Activated CD4-positive, alpha-beta T cell treated with anti-CD3 and anti-CD28 coated beads for 36 hours (primary cell): Measurements from ENCODE around the gene PSAP. TPM values are rescaled to one million over a fixed set of nuclear protein-coding genes. Genes with fewer than 3 reads are reported as not detected.
A peak's percentile ranks its signal among the peaks of the same experiment; 100 is the strongest.

Experiments
- ATAC-seq: fragments of 200-7000 bp; cut with Tn5 transposase; one replicate; pipeline ENCODE4 v1.10.0; 2021; ENCODE audit warnings: mild to moderate bottlenecking, moderate library complexity
- CTCF ChIA-PET: fragments of 350-600 bp; sonication (Branson Sonifier 250); formaldehyde crosslinking; loops from one replicate; lab custom pipeline; 2021; ENCODE audit warnings: antibody characterized with exemption; lab: Charles Lee
- POLR2A ChIA-PET: fragments of 350-600 bp; sonication (Branson Sonifier 250); formaldehyde crosslinking; loops from one replicate; lab custom pipeline; 2021; ENCODE audit warnings: antibody characterized with exemption, inconsistent platforms; lab: Charles Lee
- DNase-seq: peaks from one replicate; pipeline ENCODE4 v3.0.0-alpha.2; 2020
- H3K27ac Mint-ChIP-seq: one replicate; pipeline ENCODE4 v1.8.0; 2021; ENCODE audit warnings: mixed read lengths
- H3K27me3 Mint-ChIP-seq: one replicate; pipeline ENCODE4 v1.8.0; 2021; ENCODE audit warnings: mixed read lengths
- H3K36me3 Mint-ChIP-seq: one replicate; pipeline ENCODE4 v1.8.0; 2021; ENCODE audit warnings: low read depth, mixed read lengths
- H3K4me1 Mint-ChIP-seq: one replicate; pipeline ENCODE4 v1.8.0; 2021; ENCODE audit warnings: mixed read lengths
- H3K4me3 Mint-ChIP-seq: one replicate; pipeline ENCODE4 v1.8.0; 2021; ENCODE audit warnings: mild to moderate bottlenecking, moderate library complexity, mixed read lengths
- H3K9me3 Mint-ChIP-seq: one replicate; pipeline ENCODE4 v1.8.0; 2021; ENCODE audit warnings: low read depth, mixed read lengths
- intact Hi-C, 2 experiments: fragments of 100-400 bp; cut with DNase I in 1 of 2; cut with micrococcal nuclease in 1 of 2; formaldehyde crosslinking; loops; one replicate each; pipeline versions ENCODE4 v1.14.2 to v1.15.1; 2022 to 2024; cut with DNase I, micrococcal nuclease
- total RNA-seq, 2 experiments: library from RNA; stranded (reverse); gene quantifications; one replicate each; pipeline ENCODE4 v1.2.3, GENCODE V29; 2021

The PSAP gene
- total RNA-seq, 2 experiments from 2014 or later: 100 to 109 TPM

- DNase-seq (no peak), ATAC-seq (no peak)
- Mint-ChIP-seq H3K9me3 (no peaks in the 10 kb centered on the region), H3K4me1 (peaks cover 2% of the 10 kb centered on the region), H3K4me3 (no peak overlapping the region), H3K36me3 (peaks cover 18% of the 10 kb centered on the region), H3K27ac (no peak overlapping the region), H3K27me3 (no peaks in the 10 kb centered on the region)
- intact Hi-C loops: loop anchor here in 1 of 2 experiments (5.0 kb wide), 1 partner anchor 498 kb away; the partner anchor contains the start of gene SLC29A3
- ChIA-PET POLR2A (interaction anchor here (0.6 kb wide), 1 partner anchor 11 kb away, joined by 11 read pairs; no protein-coding TSS in a partner anchor), CTCF (interaction anchor here (0.6 to 2.4 kb wide), 6 partner anchors 11 to 351 kb away, joined by 3 to 7 read pairs (median 5); no protein-coding TSS in a partner anchor)
Measured at GRCh38 chr10:71815515-71816130, 35.4 kb downstream of the PSAP start.

GRCh38 chr10:71814922-71815411, 36.1 kb downstream of the PSAP start:
- DNase-seq (no peak), ATAC-seq (no peak)
- ChIA-PET POLR2A (interaction anchor here (0.6 kb wide), 1 partner anchor 12 kb away, joined by 11 read pairs; no protein-coding TSS in a partner anchor), CTCF (interaction anchor here (0.6 to 2.4 kb wide), 5 partner anchors 20 to 350 kb away, joined by 3 to 7 read pairs (median 5); no protein-coding TSS in a partner anchor)
- no peak overlapping the region for H3K27ac Mint-ChIP-seq
- H3K36me3 Mint-ChIP-seq: peaks cover 14% of the 10 kb centered on the region
- intact Hi-C loops: loop anchor here (5.0 kb wide), 5 partner anchors 103 to 498 kb away; partner anchors contain the start of genes CDH23 (in 1 of the 2) and SLC29A3 (in 1 of the 2)
- no peaks in the 10 kb centered on the region for H3K9me3 Mint-ChIP-seq
- no peaks in the 10 kb centered on the region for H3K27me3 Mint-ChIP-seq
- H3K4me1 Mint-ChIP-seq: peaks cover 2% of the 10 kb centered on the region
- H3K4me3 Mint-ChIP-seq: no peak overlapping the region

- POLR2A ChIA-PET: no interaction called here
- DNase-seq (no peak), ATAC-seq (no peak)
- H3K9me3 Mint-ChIP-seq: no peaks in the 10 kb centered on the region
- peaks cover 3% of the 10 kb centered on the region for H3K36me3 Mint-ChIP-seq
- intact Hi-C loops: loop anchor here (1.0 to 5.0 kb wide), 11 partner anchors 101 to 499 kb away; partner anchors contain the start of genes CDH23 (in 2 of the 2) and SLC29A3 (in 1 of the 2)
- H3K27me3 Mint-ChIP-seq: no peaks in the 10 kb centered on the region
- no peak overlapping the region for H3K4me3 Mint-ChIP-seq
- no peak overlapping the region for H3K27ac Mint-ChIP-seq
- CTCF ChIA-PET: interaction anchor here (0.6 to 2.6 kb wide), 12 partner anchors 10 to 204 kb away, joined by 3 to 9 read pairs (median 3); no protein-coding TSS in a partner anchor
- H3K4me1 Mint-ChIP-seq: peaks cover 2% of the 10 kb centered on the region
Measured at GRCh38 chr10:71812913-71813590, 38.0 kb downstream of the PSAP start.

GRCh38 chr10:71812016-71812912, 38.8 kb downstream of the PSAP start:
- peaks cover 3% of the 10 kb centered on the region for H3K36me3 Mint-ChIP-seq
- H3K27me3 Mint-ChIP-seq: no peaks in the 10 kb centered on the region
- peaks cover 2% of the 10 kb centered on the region for H3K4me1 Mint-ChIP-seq
- ChIA-PET POLR2A (no interaction called here), CTCF (interaction anchor here (0.6 to 2.6 kb wide), 15 partner anchors 10 to 417 kb away, joined by 3 to 9 read pairs (median 3); no protein-coding TSS in a partner anchor)
- no peak overlapping the region for H3K27ac Mint-ChIP-seq
- H3K9me3 Mint-ChIP-seq: no peaks in the 10 kb centered on the region
- intact Hi-C loops: loop anchor here (1.0 to 5.0 kb wide), 11 partner anchors 100 to 498 kb away; partner anchors contain the start of genes CDH23 (in 2 of the 2) and SLC29A3 (in 1 of the 2)
- ATAC-seq (peak; percentile 98), DNase-seq (peak; percentile 88)
- no peak overlapping the region for H3K4me3 Mint-ChIP-seq

- ChIA-PET CTCF (interaction anchor here (0.6 to 2.6 kb wide), 16 partner anchors 11 to 420 kb away, joined by 3 to 9 read pairs (median 3); no protein-coding TSS in a partner anchor), POLR2A (interaction anchor here (0.6 kb wide), 1 partner anchor 16 kb away, joined by 3 read pairs; no protein-coding TSS in a partner anchor)
- Mint-ChIP-seq H3K9me3 (no peaks in the 10 kb centered on the region), H3K27ac (no peak overlapping the region), H3K36me3 (peaks cover 3% of the 10 kb centered on the region), H3K4me3 (no peak overlapping the region), H3K4me1 (peaks cover 2% of the 10 kb centered on the region), H3K27me3 (no peaks in the 10 kb centered on the region)
- intact Hi-C loops: loop anchor here (5.0 kb wide), 4 partner anchors 99 to 429 kb away; partner anchors contain the start of gene CDH23 (in 1 of the 2)
- ATAC-seq: no peak
- no peak for DNase-seq
Measured at GRCh38 chr10:71811351-71811750, 39.7 kb downstream of the PSAP start.

GRCh38 chr10:71810048-71810750, 40.9 kb downstream of the PSAP start:
- ChIA-PET CTCF (interaction anchor here (1.4 kb wide), 1 partner anchor 240 kb away, joined by 3 read pairs; no protein-coding TSS in a partner anchor), POLR2A (no interaction called here)
- no peaks in the 10 kb centered on the region for H3K9me3 Mint-ChIP-seq
- H3K27me3 Mint-ChIP-seq: no peaks in the 10 kb centered on the region
- no peak overlapping the region for H3K27ac Mint-ChIP-seq
- no peak overlapping the region for H3K4me3 Mint-ChIP-seq
- ATAC-seq: no peak
- DNase-seq: no peak
- H3K36me3 Mint-ChIP-seq: no peaks in the 10 kb centered on the region
- intact Hi-C loops: loop anchor here (5.0 kb wide), 4 partner anchors 98 to 428 kb away; partner anchors contain the start of gene CDH23 (in 1 of the 2)
- H3K4me1 Mint-ChIP-seq: peaks cover 4% of the 10 kb centered on the region

GRCh38 chr10:71809628-71810027, 41.4 kb downstream of the PSAP start:
- no peak overlapping the region for H3K27ac Mint-ChIP-seq
- H3K4me3 Mint-ChIP-seq: no peak overlapping the region
- no peaks in the 10 kb centered on the region for H3K27me3 Mint-ChIP-seq
- intact Hi-C loops: loop anchor here (5.0 kb wide), 4 partner anchors 97 to 427 kb away; partner anchors contain the start of gene CDH23 (in 1 of the 2)
- no peaks in the 10 kb centered on the region for H3K36me3 Mint-ChIP-seq
- POLR2A ChIA-PET: no interaction called here
- CTCF ChIA-PET: no interaction called here
- H3K4me1 Mint-ChIP-seq: peaks cover 4% of the 10 kb centered on the region
- H3K9me3 Mint-ChIP-seq: no peaks in the 10 kb centered on the region
- DNase-seq (no peak), ATAC-seq (no peak)

- Mint-ChIP-seq H3K27ac (no peak overlapping the region), H3K9me3 (no peaks in the 10 kb centered on the region), H3K4me3 (no peak overlapping the region), H3K27me3 (no peaks in the 10 kb centered on the region), H3K36me3 (no peaks in the 10 kb centered on the region), H3K4me1 (peaks cover 4% of the 10 kb centered on the region)
- no peak for ATAC-seq
- intact Hi-C loops: no loop called here
- POLR2A ChIA-PET: no interaction called here
- no peak for DNase-seq
- CTCF ChIA-PET: interaction anchor here (0.8 kb wide), 1 partner anchor 34 kb away, joined by 4 read pairs; no protein-coding TSS in a partner anchor
Measured at GRCh38 chr10:71807557-71808510, 43.2 kb downstream of the PSAP start.
